T-helper 17 cell (primary cell): Measurements from ENCODE around the gene CDK14. TPM values are rescaled to one million over a fixed set of nuclear protein-coding genes. Genes with fewer than 3 reads are reported as not detected.
A peak's percentile ranks its signal among the peaks of the same experiment; 100 is the strongest.
"Not testable (repeated sequence)": the region's sequence is repeated elsewhere in the genome, so short reads cannot be mapped to it uniquely, and the experiment has no call there.

Source experiments
- ATAC-seq: fragments of 150-1000 bp; cut with Tn5 transposase; 2 replicates; pipeline ENCODE4 v1.10.0; 2021; ENCODE audit warnings: mild to moderate bottlenecking, moderate library complexity
- DNase-seq, 3 donors: peaks; one replicate each; pipeline versions ENCODE4 v3.0.0 to v3.0.0-alpha.2; 2020 to 2021
- H3K9me3 ChIP-seq: one replicate; pipeline ENCODE4 v1.7.0; 2013; ENCODE audit warnings: low read length, mild to moderate bottlenecking; ENCODE audit not compliant: control insufficient read depth, poor library complexity, severe bottlenecking
- H3K27ac Mint-ChIP-seq: one replicate; pipeline ENCODE4 v1.8.0; 2022; ENCODE audit warnings: mild to moderate bottlenecking, moderate library complexity, mixed read lengths
- H3K27me3 Mint-ChIP-seq: one replicate; pipeline ENCODE4 v1.8.0; 2022; ENCODE audit warnings: mixed read lengths
- H3K36me3 Mint-ChIP-seq: one replicate; pipeline ENCODE4 v1.8.0; 2022; ENCODE audit warnings: low read depth, mixed read lengths
- H3K4me1 Mint-ChIP-seq: one replicate; pipeline ENCODE4 v1.8.0; 2022; ENCODE audit warnings: mild to moderate bottlenecking, mixed read lengths
- H3K4me3 Mint-ChIP-seq: one replicate; pipeline ENCODE4 v1.8.0; 2022; ENCODE audit warnings: mild to moderate bottlenecking, moderate library complexity, mixed read lengths
- total RNA-seq, 4 donors: library from RNA in 2 of 4; stranded (reverse) in 2 of 4; gene quantifications; one replicate each; pipeline ENCODE4 v1.2.3 and lab custom pipeline; 2022 to 2026

Gene CDK14
- total RNA-seq, 2 donors from 2014 or later = 1.7 to 4.6 TPM

DNA sequence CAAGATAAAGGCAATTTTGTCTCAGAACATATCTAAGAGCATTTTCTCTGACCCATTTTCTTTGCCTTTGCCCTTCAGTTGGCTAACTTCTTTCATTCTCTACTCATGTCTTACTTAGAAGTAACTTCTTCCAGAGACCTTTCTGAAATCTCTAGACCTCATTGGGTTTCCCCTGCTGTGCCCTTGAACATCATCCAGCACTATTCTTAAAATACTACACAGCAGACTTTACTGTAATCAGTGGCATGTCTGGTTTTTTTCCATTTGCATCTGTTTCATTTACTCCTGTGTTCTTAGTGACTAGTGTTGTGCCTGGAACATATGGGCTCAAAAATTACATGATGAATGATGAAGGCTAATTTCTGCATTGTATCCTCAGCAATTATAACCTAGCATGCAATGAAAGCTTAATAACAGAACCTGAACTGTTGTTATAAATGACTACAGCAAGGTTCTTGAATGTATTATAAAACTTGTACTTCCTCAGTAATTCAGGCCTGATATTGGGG lies 301.9 kb downstream of the CDK14 start:
- no peak for DNase-seq
- no peak for ATAC-seq
- Mint-ChIP-seq H3K27ac (no peak overlapping the region), H3K36me3 (no peaks in the 10 kb centered on the region), H3K27me3 (no peaks in the 10 kb centered on the region), H3K4me3 (no peak overlapping the region), H3K4me1 (no peaks in the 10 kb centered on the region)
- H3K9me3 ChIP-seq = no peaks in the 10 kb centered on the region

DNA sequence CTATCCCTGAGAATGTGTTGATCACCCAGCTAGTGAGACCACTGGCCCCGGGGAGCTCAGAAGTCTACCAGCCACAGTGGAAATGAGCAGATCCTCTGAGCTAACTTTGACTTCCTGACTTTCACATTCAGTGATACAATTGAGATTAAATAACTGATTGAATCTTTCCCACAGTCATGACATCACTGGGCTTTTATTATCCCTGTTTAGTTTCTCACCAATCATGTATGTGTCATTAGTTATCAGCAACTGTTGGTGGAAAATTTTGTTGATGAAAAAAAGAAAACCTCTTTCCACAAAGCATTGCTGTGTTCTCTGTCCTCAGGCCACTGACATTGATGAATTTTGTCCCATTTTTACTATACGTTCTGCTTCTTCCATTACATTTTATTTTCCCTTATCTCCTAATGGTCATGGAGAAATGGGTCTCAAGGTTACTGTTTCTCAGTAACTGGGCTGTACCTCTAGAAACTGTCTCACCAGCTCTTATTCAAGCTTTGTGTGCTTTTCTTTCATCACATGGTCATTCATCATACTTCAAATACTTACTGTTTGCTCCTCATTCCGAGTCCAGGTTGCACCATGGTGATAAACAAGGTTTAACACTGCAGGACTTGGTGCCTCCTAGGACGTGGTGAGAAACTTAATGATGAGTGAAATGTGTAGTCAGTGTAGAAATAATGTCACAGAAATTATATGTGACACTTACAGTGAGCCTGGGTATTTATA lies 304.7 kb downstream of the CDK14 start:
- ATAC-seq = no peak
- DNase-seq = no peak
- Mint-ChIP-seq H3K36me3 (no peaks in the 10 kb centered on the region), H3K4me3 (no peak overlapping the region), H3K27ac (no peak overlapping the region), H3K4me1 (no peaks in the 10 kb centered on the region), H3K27me3 (no peaks in the 10 kb centered on the region)
- H3K9me3 ChIP-seq = no peaks in the 10 kb centered on the region

DNA sequence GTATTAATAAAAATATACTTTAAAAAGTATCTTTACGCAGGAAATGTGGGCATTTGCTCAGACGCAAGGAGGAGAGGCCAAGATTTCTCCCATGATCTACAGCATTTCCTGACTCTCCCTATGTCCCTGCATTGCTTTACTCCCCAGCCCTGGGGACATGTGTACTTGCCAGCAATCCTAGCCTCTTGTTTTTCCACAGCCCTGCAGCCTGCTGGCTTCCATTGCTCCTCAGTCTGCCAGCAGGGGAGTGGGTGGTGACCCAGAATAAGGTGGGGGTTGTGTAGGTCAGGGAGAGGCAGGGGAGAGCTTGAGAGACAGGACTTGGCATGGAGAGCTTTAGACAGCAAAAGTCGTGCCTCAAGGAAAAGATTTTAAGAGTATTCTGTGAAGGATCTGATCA lies 307.7 kb downstream of the CDK14 start:
- H3K9me3 ChIP-seq = no peaks in the 10 kb centered on the region
- Mint-ChIP-seq H3K27ac (no peak overlapping the region), H3K4me1 (no peaks in the 10 kb centered on the region), H3K4me3 (no peak overlapping the region), H3K36me3 (no peaks in the 10 kb centered on the region), H3K27me3 (no peaks in the 10 kb centered on the region)
- ATAC-seq (no peak), DNase-seq (no peak)

DNA sequence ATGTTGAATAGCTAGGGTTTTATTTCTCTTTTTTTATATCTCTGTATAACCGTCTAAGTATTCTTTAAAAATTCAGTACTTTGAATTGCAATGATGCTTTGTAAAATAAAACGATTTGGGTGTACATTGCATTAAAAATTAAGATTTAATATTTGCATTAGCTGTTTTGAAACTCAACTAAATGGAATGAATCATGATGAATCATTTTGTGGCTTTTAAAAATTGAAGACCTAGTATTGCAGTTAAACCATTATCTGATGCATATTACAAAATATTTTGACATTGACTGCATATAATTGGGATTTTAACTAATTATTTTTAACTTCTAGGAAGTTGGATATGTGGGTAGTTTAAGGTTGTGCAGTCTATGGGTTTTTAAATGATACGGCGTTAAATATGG lies 314.0 kb downstream of the CDK14 start:
- H3K9me3 ChIP-seq = no peaks in the 10 kb centered on the region
- ATAC-seq (no peak), DNase-seq (no peak)
- Mint-ChIP-seq H3K4me3 (no peak overlapping the region), H3K27me3 (no peaks in the 10 kb centered on the region), H3K36me3 (no peaks in the 10 kb centered on the region), H3K4me1 (no peaks in the 10 kb centered on the region), H3K27ac (no peak overlapping the region)

DNA sequence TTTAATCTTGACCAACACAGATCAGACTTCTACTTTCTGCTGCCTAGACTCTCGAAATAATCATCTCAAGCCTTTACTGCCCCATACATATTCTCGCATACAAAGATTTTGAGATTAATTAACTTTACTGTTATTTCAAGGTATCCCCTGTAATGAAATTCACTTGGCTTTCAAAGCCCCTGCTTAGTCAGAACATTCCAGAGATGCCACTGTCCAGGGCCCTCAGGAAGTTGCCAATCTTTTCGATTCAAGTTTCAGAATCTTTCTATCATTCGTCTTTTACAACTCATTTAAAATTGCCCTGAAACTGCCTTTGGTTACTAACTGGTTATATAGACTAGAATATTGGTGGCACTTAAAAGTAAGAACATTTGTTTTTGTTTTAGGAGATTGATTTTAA lies 320.2 kb downstream of the CDK14 start:
- H3K36me3 Mint-ChIP-seq = no peaks in the 10 kb centered on the region
- DNase-seq (no peak), ATAC-seq (no peak)
- no peaks in the 10 kb centered on the region for H3K4me1 Mint-ChIP-seq
- no peaks in the 10 kb centered on the region for H3K27me3 Mint-ChIP-seq
- H3K4me3 Mint-ChIP-seq = no peak overlapping the region
- no peaks in the 10 kb centered on the region for H3K9me3 ChIP-seq
- H3K27ac Mint-ChIP-seq = no peak overlapping the region

DNA sequence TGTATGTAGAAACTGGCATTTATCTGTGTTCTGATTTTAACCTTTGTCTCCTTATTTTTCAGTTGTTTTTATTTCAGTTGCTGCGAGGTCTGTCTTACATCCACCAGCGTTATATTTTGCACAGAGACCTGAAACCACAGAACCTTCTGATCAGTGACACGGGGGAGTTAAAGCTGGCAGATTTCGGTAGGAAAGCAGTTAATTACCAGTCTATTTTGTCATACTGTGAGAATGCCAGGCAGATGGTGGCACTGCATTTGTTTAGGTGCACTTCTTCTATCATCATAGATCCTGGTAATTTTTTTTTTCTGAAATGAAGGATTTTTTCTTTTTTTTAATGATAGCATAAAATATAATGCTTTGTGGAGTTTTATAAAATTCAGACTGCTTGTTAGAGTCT lies 321.4 kb downstream of the CDK14 start:
- no peaks in the 10 kb centered on the region for H3K36me3 Mint-ChIP-seq
- no peak overlapping the region for H3K27ac Mint-ChIP-seq
- no peaks in the 10 kb centered on the region for H3K9me3 ChIP-seq
- H3K4me3 Mint-ChIP-seq = no peak overlapping the region
- no peak for ATAC-seq
- H3K27me3 Mint-ChIP-seq = no peaks in the 10 kb centered on the region
- DNase-seq = no peak
- H3K4me1 Mint-ChIP-seq = no peaks in the 10 kb centered on the region

DNA sequence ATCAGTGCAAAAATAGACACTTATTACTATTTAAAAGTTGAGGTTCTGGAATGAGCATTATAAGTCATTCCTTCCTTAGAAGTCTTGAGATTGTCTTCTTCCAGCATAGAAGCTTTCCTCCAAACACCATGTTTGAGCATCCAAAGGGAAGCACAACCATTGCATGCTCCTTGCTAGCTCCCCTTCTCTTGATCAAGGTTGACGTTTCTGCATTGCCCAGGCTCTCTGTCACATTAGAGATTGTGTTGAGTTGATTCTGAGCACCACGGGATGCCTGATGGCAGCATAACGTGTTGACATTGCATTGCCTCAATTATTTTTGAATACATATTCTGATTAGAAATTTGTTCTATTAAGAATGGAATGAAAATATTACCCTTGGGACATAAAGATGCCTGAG lies 322.2 kb downstream of the CDK14 start:
- DNase-seq (no peak), ATAC-seq (no peak)
- H3K9me3 ChIP-seq = no peaks in the 10 kb centered on the region
- Mint-ChIP-seq H3K27me3 (no peaks in the 10 kb centered on the region), H3K4me1 (no peaks in the 10 kb centered on the region), H3K27ac (no peak overlapping the region), H3K36me3 (no peaks in the 10 kb centered on the region), H3K4me3 (no peak overlapping the region)

DNA sequence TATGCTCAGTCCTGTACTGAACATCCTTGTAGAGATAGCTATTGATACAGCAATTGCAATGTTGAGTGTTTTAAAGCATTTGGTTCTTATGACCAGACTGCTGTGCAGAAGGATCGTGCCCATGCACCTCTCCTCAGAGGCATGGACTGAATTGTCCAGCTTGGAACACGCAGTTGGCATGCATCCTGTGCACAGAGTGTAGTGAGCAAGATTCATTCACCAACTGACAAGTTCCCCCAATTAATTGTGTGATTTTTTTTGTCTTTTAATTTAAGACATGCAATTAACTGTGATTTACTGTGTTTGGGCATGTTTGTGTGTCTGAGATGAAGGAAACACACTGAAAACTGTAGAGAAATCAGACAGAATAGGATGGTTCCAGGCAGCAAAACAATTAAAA lies 323.7 kb downstream of the CDK14 start:
- no peaks in the 10 kb centered on the region for H3K4me1 Mint-ChIP-seq
- ATAC-seq = no peak
- H3K36me3 Mint-ChIP-seq = no peaks in the 10 kb centered on the region
- no peak overlapping the region for H3K4me3 Mint-ChIP-seq
- no peak for DNase-seq
- H3K9me3 ChIP-seq = no peaks in the 10 kb centered on the region
- no peaks in the 10 kb centered on the region for H3K27me3 Mint-ChIP-seq
- H3K27ac Mint-ChIP-seq = no peak overlapping the region

DNA sequence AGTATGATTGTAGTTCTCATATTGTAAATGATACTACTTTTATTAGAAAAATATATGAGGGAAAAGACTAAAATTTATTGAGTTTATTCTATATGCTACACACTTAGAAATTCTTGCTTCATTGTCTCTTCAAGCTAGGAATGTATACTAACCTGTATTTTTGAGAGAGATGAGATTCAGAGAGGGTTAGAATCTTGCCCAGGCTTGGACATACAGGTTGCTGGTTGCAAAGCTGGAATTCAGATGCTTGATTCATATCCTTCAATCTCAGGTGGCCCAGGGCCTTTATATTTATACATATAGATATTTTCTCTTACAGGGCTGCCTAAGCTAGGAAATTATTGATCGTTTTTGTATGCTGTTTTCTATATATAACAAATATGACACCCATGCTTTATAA lies 324.2 kb downstream of the CDK14 start:
- Mint-ChIP-seq H3K27me3 (no peaks in the 10 kb centered on the region), H3K4me3 (no peak overlapping the region), H3K4me1 (no peaks in the 10 kb centered on the region), H3K36me3 (no peaks in the 10 kb centered on the region), H3K27ac (no peak overlapping the region)
- DNase-seq = no peak
- H3K9me3 ChIP-seq = no peaks in the 10 kb centered on the region
- ATAC-seq = no peak

DNA sequence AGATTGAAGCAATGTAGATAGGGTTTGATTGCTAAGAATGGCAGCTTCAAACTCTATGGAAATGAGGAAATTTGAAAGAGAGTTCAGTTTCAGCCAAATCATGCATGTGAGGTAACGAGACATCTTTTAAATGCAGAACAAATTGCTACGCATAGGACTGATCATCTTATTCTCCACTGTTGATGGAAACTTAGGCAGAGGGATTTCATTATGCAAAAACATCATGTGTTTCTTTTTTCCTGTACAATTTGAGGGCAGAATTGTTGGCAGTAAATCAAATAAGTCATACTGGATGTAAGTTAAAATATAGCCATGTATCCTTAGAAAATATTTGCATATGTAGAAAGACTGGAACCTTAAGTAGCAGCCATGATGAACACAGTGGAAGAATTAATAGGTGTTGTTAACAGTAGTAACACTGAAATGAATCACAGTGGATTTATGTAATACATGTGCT lies 327.4 kb downstream of the CDK14 start:
- Mint-ChIP-seq H3K27ac (no peak overlapping the region), H3K4me3 (no peak overlapping the region), H3K4me1 (no peaks in the 10 kb centered on the region), H3K36me3 (no peaks in the 10 kb centered on the region), H3K27me3 (no peaks in the 10 kb centered on the region)
- no peaks in the 10 kb centered on the region for H3K9me3 ChIP-seq
- DNase-seq (no peak), ATAC-seq (no peak)

DNA sequence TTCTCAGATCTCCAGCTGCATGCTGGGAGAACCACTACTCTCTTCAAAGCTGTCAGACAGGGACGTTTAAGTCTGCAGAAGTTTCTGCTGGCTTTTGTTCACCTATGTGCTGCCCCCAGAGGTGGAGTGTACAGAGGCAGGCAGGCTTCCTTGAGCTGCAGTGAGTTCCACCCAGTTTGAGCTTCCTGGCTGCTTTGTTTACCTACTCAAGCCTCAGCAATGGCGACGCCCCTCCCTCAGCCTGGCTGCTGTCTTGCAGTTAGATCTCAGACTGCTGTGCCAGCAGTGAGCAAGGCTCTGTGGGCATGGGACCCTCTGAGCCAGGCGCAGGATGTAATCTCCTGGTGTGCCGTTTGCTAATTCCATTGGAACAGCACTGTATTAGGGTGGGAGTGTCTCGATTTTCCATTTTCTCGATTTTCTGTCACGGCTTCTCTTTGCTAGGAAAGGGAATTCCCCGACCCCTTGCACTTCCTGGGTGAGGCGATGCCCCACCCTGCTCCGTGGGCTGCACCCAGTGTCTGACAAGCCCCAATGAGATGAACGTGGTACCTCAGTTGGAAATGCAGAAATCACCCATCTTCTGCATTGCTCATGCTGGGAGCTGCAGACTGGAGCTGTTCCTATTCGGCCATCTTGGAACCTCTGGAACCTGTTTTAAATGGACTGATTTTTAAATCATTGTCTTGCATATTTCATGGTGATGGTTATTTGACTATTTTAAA lies 332.7 kb downstream of the CDK14 start:
- not testable (repeated sequence) for H3K27me3 Mint-ChIP-seq, H3K36me3 Mint-ChIP-seq, ATAC-seq, DNase-seq, H3K9me3 ChIP-seq, H3K4me1 Mint-ChIP-seq, H3K27ac Mint-ChIP-seq
- H3K4me3 Mint-ChIP-seq = peak overlapping the region; percentile 19

DNA sequence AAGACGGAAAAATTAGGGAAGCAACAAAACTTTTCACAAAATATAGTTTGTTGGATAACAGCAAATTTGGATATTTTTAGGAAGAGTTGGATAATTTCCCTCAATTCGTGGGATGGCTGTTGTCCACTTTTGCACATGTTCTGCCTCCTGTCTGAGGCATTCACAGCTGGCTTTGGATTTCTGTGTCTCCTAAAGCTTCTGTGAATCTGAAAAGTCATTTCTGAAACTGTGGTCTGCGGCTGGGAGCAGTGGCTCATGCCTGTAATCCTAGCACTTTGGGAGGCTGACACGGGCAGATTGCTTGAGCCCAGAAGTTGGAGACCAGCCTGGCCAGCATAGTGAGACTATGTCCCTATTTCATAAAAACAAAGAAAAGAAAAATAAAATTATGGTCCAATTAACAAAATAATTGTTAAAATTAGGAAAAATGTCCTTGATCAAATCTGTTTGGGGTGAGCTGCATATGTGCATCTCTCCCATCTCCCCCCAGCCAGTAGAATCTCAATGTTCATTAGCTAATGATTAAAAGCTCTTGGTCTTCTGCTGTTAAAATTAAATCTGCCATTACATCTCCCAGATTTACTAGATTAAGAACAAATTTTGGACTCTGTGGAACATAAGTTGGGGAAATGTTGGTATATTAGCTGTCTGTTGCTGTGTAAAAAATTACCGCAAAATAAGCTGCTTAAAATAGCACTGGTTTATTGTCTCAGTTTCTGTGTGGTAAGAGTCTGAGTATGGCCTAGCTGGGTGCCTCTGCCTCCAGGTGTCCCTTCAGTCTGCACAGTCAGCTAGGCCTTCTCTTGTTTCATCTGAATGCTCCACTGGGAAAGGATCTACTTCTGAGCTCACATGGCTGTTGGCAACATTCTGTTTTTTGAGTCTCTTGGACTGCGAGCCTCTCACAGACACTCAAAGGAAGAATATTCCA lies 336.1 kb downstream of the CDK14 start:
- Mint-ChIP-seq H3K27me3 (no peaks in the 10 kb centered on the region), H3K36me3 (no peaks in the 10 kb centered on the region), H3K4me1 (no peaks in the 10 kb centered on the region), H3K4me3 (no peak overlapping the region), H3K27ac (no peak overlapping the region)
- no peak for DNase-seq
- ATAC-seq = no peak
- no peaks in the 10 kb centered on the region for H3K9me3 ChIP-seq

DNA sequence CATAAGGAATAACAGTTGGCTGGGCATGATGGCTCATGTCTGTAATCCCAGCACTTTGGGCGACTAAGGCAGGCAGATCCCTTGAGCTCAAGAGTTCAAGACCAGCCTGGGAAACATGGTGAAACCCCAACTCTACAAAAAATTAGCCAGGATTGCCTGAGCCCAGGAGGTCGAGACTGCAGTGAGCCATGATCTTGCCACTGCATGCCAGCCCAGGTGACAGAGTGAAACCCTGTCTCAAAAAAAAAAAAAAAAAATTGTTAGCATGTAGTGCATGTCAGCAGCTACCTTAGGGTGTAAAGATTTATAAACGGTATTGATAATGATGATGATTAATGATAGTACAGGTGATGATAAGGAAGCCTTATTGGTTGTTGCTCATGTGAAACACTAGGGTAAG lies 336.9 kb downstream of the CDK14 start:
- Mint-ChIP-seq H3K36me3 (no peaks in the 10 kb centered on the region), H3K4me1 (no peaks in the 10 kb centered on the region), H3K4me3 (no peak overlapping the region), H3K27ac (no peak overlapping the region), H3K27me3 (no peaks in the 10 kb centered on the region)
- ATAC-seq = no peak
- no peaks in the 10 kb centered on the region for H3K9me3 ChIP-seq
- no peak for DNase-seq
